ENCODE results near the gene TMED6. TPM values are rescaled to one million over a fixed set of nuclear protein-coding genes. Genes with fewer than 3 reads are reported as not detected.

The TMED6 gene
- total and polyA plus RNA-seq, 2 experiments from 2014 or later, result 0.29 TPM; not detected in 1

DNA sequence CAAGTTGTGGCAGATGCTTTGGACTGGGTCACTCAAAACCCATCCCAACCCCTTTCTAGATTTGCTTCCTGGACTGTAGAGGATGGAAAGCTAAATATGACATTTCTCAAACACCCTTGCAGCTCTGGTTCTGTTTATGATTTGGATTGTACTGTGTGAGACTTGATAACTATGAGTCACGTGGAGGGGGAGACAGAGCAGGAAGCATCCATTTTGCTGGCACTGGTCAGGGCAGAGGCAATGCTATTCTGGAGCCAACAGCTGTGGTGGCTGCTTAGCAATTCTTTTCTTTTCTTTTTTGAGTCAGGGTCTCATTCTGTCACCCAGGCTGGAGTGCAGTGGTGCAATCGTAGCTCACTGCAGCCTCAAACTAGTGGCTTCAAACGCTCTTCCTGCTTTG lies 47.8 kb upstream of the TMED6 start:
- H4K20me1 ChIP-seq (replicated peaks; ENCODE audit: insufficient read depth), result no peaks in the 10 kb centered on the region
- H3K4me3 ChIP-seq, result no peak overlapping the region
- no peaks in the 10 kb centered on the region for H3K9me2 ChIP-seq (ENCODE audit: insufficient read depth)
- H3K36me3 Mint-ChIP-seq (ENCODE audit: low read depth), result no peaks in the 10 kb centered on the region
- peak overlapping the region; percentile 45; the same call in 1 of the 2 replicates for H2AFZ ChIP-seq
- TF ChIP-seq ZNF114 (CRISPR knock-in tag; IDR thresholded peaks at IDR 0.05) (no peak), STAT1 (IDR thresholded peaks at IDR 0.05; ENCODE audit: unreplicated experiment) (no peak), ZNF462 (CRISPR knock-in tag; IDR thresholded peaks at IDR 0.05) (no peak), EZH2 (IDR thresholded peaks at IDR 0.05; ENCODE audit: low read depth, unreplicated experiment) (no peak)
- no peaks in the 10 kb centered on the region for H3K36me3 ChIP-seq (ENCODE audit: insufficient read depth)
- no peak overlapping the region for H3K4me2 ChIP-seq
- no peaks in the 10 kb centered on the region for H3K79me2 ChIP-seq (replicated peaks; ENCODE audit: insufficient read depth)
- no peaks in the 10 kb centered on the region for H3K27me3 Mint-ChIP-seq (ENCODE audit: insufficient read depth, low read depth, poor library complexity)
- no peak for DNase-seq (ENCODE audit: low spot score)
- H3K4me1 ChIP-seq (ENCODE audit: insufficient read depth), result peaks cover 15% of the 10 kb centered on the region
- H3K27me3 ChIP-seq (ENCODE audit: insufficient read depth), result no peaks in the 10 kb centered on the region
- H3K4me3 Mint-ChIP-seq, result no peak overlapping the region
- no peak overlapping the region for H3K27ac Mint-ChIP-seq
- H3K27ac ChIP-seq (ENCODE audit: low read depth), result no peak overlapping the region
- ATAC-seq, result no peak
- H3K4me1 Mint-ChIP-seq, result peaks cover 14% of the 10 kb centered on the region; the same call in 2 of the 3 replicates
- no peaks in the 10 kb centered on the region for H3F3A ChIP-seq (replicated peaks; ENCODE audit: low read depth)
- H3K9me3 Mint-ChIP-seq, result no peaks in the 10 kb centered on the region

GRCh38 chr16:69397821-69398521 lies 46.4 kb upstream of the TMED6 start:
- 0 out of 2 replicates have a peak overlapping the region, but pooled peaks have one; percentile 40 for H3K27ac Mint-ChIP-seq
- no peaks in the 10 kb centered on the region for H3K27me3 Mint-ChIP-seq (ENCODE audit: insufficient read depth, low read depth, poor library complexity)
- H3K9me2 ChIP-seq (ENCODE audit: insufficient read depth), result no peaks in the 10 kb centered on the region
- H3K4me3 ChIP-seq, result no peak overlapping the region
- H3K36me3 Mint-ChIP-seq (ENCODE audit: low read depth), result no peaks in the 10 kb centered on the region
- peaks cover 8% of the 10 kb centered on the region; the same call in 1 of the 2 replicates for H3K4me1 ChIP-seq (ENCODE audit: insufficient read depth)
- no peaks in the 10 kb centered on the region for H3K36me3 ChIP-seq (ENCODE audit: insufficient read depth)
- H3K4me3 Mint-ChIP-seq, result no peak overlapping the region
- no peak overlapping the region for H3K27ac ChIP-seq (ENCODE audit: low read depth)
- no peaks in the 10 kb centered on the region for H3K9me3 Mint-ChIP-seq
- H2AFZ ChIP-seq, result peak overlapping the region; percentile 48
- H3F3A ChIP-seq (replicated peaks; ENCODE audit: low read depth), result no peaks in the 10 kb centered on the region
- TF ChIP-seq, protein P1, sequence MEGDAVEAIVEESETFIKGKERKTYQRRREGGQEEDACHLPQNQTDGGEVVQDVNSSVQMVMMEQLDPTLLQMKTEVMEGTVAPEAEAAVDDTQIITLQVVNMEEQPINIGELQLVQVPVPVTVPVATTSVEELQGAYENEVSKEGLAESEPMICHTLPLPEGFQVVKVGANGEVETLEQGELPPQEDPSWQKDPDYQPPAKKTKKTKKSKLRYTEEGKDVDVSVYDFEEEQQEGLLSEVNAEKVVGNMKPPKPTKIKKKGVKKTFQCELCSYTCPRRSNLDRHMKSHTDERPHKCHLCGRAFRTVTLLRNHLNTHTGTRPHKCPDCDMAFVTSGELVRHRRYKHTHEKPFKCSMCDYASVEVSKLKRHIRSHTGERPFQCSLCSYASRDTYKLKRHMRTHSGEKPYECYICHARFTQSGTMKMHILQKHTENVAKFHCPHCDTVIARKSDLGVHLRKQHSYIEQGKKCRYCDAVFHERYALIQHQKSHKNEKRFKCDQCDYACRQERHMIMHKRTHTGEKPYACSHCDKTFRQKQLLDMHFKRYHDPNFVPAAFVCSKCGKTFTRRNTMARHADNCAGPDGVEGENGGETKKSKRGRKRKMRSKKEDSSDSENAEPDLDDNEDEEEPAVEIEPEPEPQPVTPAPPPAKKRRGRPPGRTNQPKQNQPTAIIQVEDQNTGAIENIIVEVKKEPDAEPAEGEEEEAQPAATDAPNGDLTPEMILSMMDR (conservative IDR thresholded peaks at IDR 0.05; ENCODE audit: low read depth in 2 of 2), result peak; percentile 72 to 83
- no peak for TF ChIP-seq ZNF331 (CRISPR knock-in tag; IDR thresholded peaks at IDR 0.05; ENCODE audit: low read depth)
- H3K79me2 ChIP-seq (replicated peaks; ENCODE audit: insufficient read depth), result no peaks in the 10 kb centered on the region
- H3K4me2 ChIP-seq, result no peak overlapping the region
- ATAC-seq (peak; percentile 99), DNase-seq (ENCODE audit: low spot score) (peak; percentile 83)
- no peaks in the 10 kb centered on the region for H4K20me1 ChIP-seq (replicated peaks; ENCODE audit: insufficient read depth)
- H3K4me1 Mint-ChIP-seq, result peaks cover 10% of the 10 kb centered on the region; the same call in 2 of the 3 replicates
- H3K27me3 ChIP-seq (ENCODE audit: insufficient read depth), result no peaks in the 10 kb centered on the region

Data from GM23338 (cell line).